ENCODE data around the gene SELENOK.

Gene SELENOK

GRCh38 chr3:53842436-53843194, 49.0 kb downstream of the SELENOK start:
- no peak for DNase-seq (ENCODE audit: low read depth)

- no peak for DNase-seq (ENCODE audit: low read depth)
These were observed 50.4 kb downstream of the SELENOK start for GRCh38 chr3:53841296-53841695.

- no peak for DNase-seq (ENCODE audit: low read depth)
These were observed 54.3 kb downstream of the SELENOK start for GRCh38 chr3:53837331-53837730.

GRCh38 chr3:53836084-53836872, 55.4 kb downstream of the SELENOK start:
- DNase-seq (ENCODE audit: low read depth): no peak

- no peak for DNase-seq (ENCODE audit: low read depth)
These were observed 56.4 kb downstream of the SELENOK start for GRCh38 chr3:53835257-53835656.

GRCh38 chr3:53834429-53835095, 57.1 kb downstream of the SELENOK start:
- no peak for DNase-seq (ENCODE audit: low read depth)

Measured in amniotic epithelial cell (primary cell).